Muscle layer of colon (tissue), 2 donors: ENCODE measurements around the gene COPS3.

Experiments
- H3K27ac ChIP-seq: one replicate; pipeline ENCODE4 v1.7.0; 2013; ENCODE audit warnings: low read depth, mild to moderate bottlenecking, low read length, moderate library complexity
- H3K27me3 ChIP-seq, 2 donors: one replicate each; pipeline ENCODE4 v1.7.0; 2013; ENCODE audit warnings: low read length in 2 of 2, mild to moderate bottlenecking in 2 of 2; ENCODE audit not compliant: insufficient read depth in 2 of 2, control insufficient read depth in 1 of 2
- H3K36me3 ChIP-seq: one replicate; pipeline ENCODE4 v1.7.0; 2013; ENCODE audit warnings: mild to moderate bottlenecking, low read length; ENCODE audit not compliant: insufficient read depth
- H3K4me1 ChIP-seq: one replicate; pipeline ENCODE4 v1.7.0; 2013; ENCODE audit warnings: mild to moderate bottlenecking, low read length; ENCODE audit not compliant: insufficient read depth
- H3K4me3 ChIP-seq, 2 donors: one replicate each; pipeline ENCODE4 v1.7.0; 2013; ENCODE audit warnings: low read length in 2 of 2, low read depth in 1 of 2, mild to moderate bottlenecking in 1 of 2, moderate library complexity in 1 of 2
- H3K9ac ChIP-seq: one replicate; pipeline ENCODE4 v1.7.0; 2013; ENCODE audit warnings: low read length
- H3K9me3 ChIP-seq: one replicate; pipeline ENCODE4 v1.7.0; 2013; ENCODE audit warnings: mild to moderate bottlenecking, low read length
- donor health status: abdominal sarcoma.
- donor health status: Adenocarcinoma of cecum.

Gene COPS3

GRCh38 chr17:17224137-17224536, 56.9 kb downstream of the COPS3 start:
- no peak overlapping the region for H3K9ac ChIP-seq
- H3K4me3 ChIP-seq, result no peak overlapping the region
- no peaks in the 10 kb centered on the region for H3K4me1 ChIP-seq
- H3K36me3 ChIP-seq, result peaks cover 90% of the 10 kb centered on the region
- H3K27ac ChIP-seq, result no peak overlapping the region
- H3K27me3 ChIP-seq, result no peaks in the 10 kb centered on the region
- no peaks in the 10 kb centered on the region for H3K9me3 ChIP-seq

GRCh38 chr17:17223736-17224135, 57.3 kb downstream of the COPS3 start:
- Histone ChIP-seq H3K9ac (no peak overlapping the region), H3K27ac (no peak overlapping the region), H3K4me3 (no peak overlapping the region), H3K27me3 (no peaks in the 10 kb centered on the region), H3K4me1 (no peaks in the 10 kb centered on the region), H3K9me3 (no peaks in the 10 kb centered on the region), H3K36me3 (peaks cover 89% of the 10 kb centered on the region)

GRCh38 chr17:17221329-17221728, 59.7 kb downstream of the COPS3 start:
- no peak overlapping the region for H3K27ac ChIP-seq
- peaks cover 89% of the 10 kb centered on the region for H3K36me3 ChIP-seq

GRCh38 chr17:17220529-17220928, 60.5 kb downstream of the COPS3 start:
- Histone ChIP-seq H3K4me1 (no peaks in the 10 kb centered on the region), H3K27ac (no peak overlapping the region), H3K9ac (no peak overlapping the region), H3K4me3 (no peak overlapping the region), H3K9me3 (no peaks in the 10 kb centered on the region), H3K36me3 (peaks cover 89% of the 10 kb centered on the region), H3K27me3 (no peaks in the 10 kb centered on the region)

More at GRCh38 chr17:17221329-17221728, 59.7 kb downstream of the COPS3 start:
- no peaks in the 10 kb centered on the region for H3K4me1 ChIP-seq
- H3K9me3 ChIP-seq, result no peaks in the 10 kb centered on the region
- no peaks in the 10 kb centered on the region for H3K27me3 ChIP-seq
- no peak overlapping the region for H3K4me3 ChIP-seq
- no peak overlapping the region for H3K9ac ChIP-seq

- Histone ChIP-seq H3K4me1 (no peaks in the 10 kb centered on the region), H3K27me3 (no peaks in the 10 kb centered on the region), H3K9ac (no peak overlapping the region), H3K9me3 (no peaks in the 10 kb centered on the region), H3K27ac (no peak overlapping the region), H3K4me3 (no peak overlapping the region), H3K36me3 (peaks cover 89% of the 10 kb centered on the region)
Measured at GRCh38 chr17:17217995-17218394, 63.1 kb downstream of the COPS3 start.

- Histone ChIP-seq H3K36me3 (peaks cover 82% of the 10 kb centered on the region), H3K9me3 (no peaks in the 10 kb centered on the region), H3K27ac (no peak overlapping the region), H3K9ac (no peak overlapping the region), H3K4me3 (no peak overlapping the region), H3K4me1 (no peaks in the 10 kb centered on the region), H3K27me3 (no peaks in the 10 kb centered on the region)
Measured at GRCh38 chr17:17216776-17217175, 64.3 kb downstream of the COPS3 start.

GRCh38 chr17:17216236-17216635, 64.8 kb downstream of the COPS3 start:
- Histone ChIP-seq H3K4me3 (no peak overlapping the region), H3K27me3 (no peaks in the 10 kb centered on the region), H3K36me3 (peaks cover 76% of the 10 kb centered on the region), H3K27ac (no peak overlapping the region), H3K9me3 (no peaks in the 10 kb centered on the region), H3K9ac (no peak overlapping the region), H3K4me1 (no peaks in the 10 kb centered on the region)

GRCh38 chr17:17215575-17215974, 65.5 kb downstream of the COPS3 start:
- H3K27ac ChIP-seq, result no peak overlapping the region
- H3K4me1 ChIP-seq, result no peaks in the 10 kb centered on the region
- peaks cover 70% of the 10 kb centered on the region for H3K36me3 ChIP-seq
- no peak overlapping the region for H3K4me3 ChIP-seq
- no peaks in the 10 kb centered on the region for H3K27me3 ChIP-seq
- H3K9ac ChIP-seq, result no peak overlapping the region
- no peaks in the 10 kb centered on the region for H3K9me3 ChIP-seq

- H3K4me1 ChIP-seq, result no peaks in the 10 kb centered on the region
- H3K4me3 ChIP-seq, result no peak overlapping the region
- H3K9ac ChIP-seq, result no peak overlapping the region
- H3K27ac ChIP-seq, result no peak overlapping the region
- no peaks in the 10 kb centered on the region for H3K27me3 ChIP-seq
- H3K36me3 ChIP-seq, result peaks cover 62% of the 10 kb centered on the region
- no peaks in the 10 kb centered on the region for H3K9me3 ChIP-seq
Measured at GRCh38 chr17:17214646-17215436, 66.2 kb downstream of the COPS3 start.

GRCh38 chr17:17213775-17214174, 67.3 kb downstream of the COPS3 start:
- Histone ChIP-seq H3K4me1 (no peaks in the 10 kb centered on the region), H3K27me3 (no peaks in the 10 kb centered on the region), H3K36me3 (peaks cover 57% of the 10 kb centered on the region), H3K9me3 (no peaks in the 10 kb centered on the region), H3K4me3 (no peak overlapping the region), H3K27ac (no peak overlapping the region), H3K9ac (no peak overlapping the region)

GRCh38 chr17:17207998-17208397, 73.0 kb downstream of the COPS3 start:
- no peaks in the 10 kb centered on the region for H3K27me3 ChIP-seq
- peaks cover 4% of the 10 kb centered on the region for H3K36me3 ChIP-seq
- no peak overlapping the region for H3K4me3 ChIP-seq
- H3K9ac ChIP-seq, result no peak overlapping the region
- peaks cover 30% of the 10 kb centered on the region for H3K4me1 ChIP-seq
- H3K9me3 ChIP-seq, result no peaks in the 10 kb centered on the region
- no peak overlapping the region for H3K27ac ChIP-seq

GRCh38 chr17:17206913-17207335, 74.1 kb downstream of the COPS3 start:
- peak overlapping the region; percentile 98 for H3K27ac ChIP-seq
- H3K9ac ChIP-seq, result peak overlapping the region; percentile 53
- H3K4me1 ChIP-seq, result peaks cover 40% of the 10 kb centered on the region
- H3K9me3 ChIP-seq, result no peaks in the 10 kb centered on the region
- H3K4me3 ChIP-seq, result peak overlapping the region in 1 of 2 donors; percentile 52
- H3K36me3 ChIP-seq, result peaks cover 11% of the 10 kb centered on the region
- H3K27me3 ChIP-seq, result no peaks in the 10 kb centered on the region
